H9 (cell line): Measurements from ENCODE around the gene XPR1. TPM values are rescaled to one million over a fixed set of nuclear protein-coding genes. Genes with fewer than 3 reads are reported as not detected.

Experiments
- DNase-seq: peaks from one replicate; pipeline ENCODE4 v3.0.0-alpha.2; 2017
- H2AFZ ChIP-seq: one replicate; pipeline ENCODE4 v1.6.1; 2013; ENCODE audit warnings: mild to moderate bottlenecking, low read length, control low read depth, moderate library complexity
- H2AK5ac ChIP-seq: 2 replicates; pipeline ENCODE4 v1.6.1; 2013; ENCODE audit warnings: low read length, control low read depth, mixed read lengths; ENCODE audit not compliant: insufficient read length
- H2BK120ac ChIP-seq: one replicate; pipeline ENCODE4 v1.6.1; 2013; ENCODE audit warnings: low read depth, mild to moderate bottlenecking, low read length, control low read depth, inconsistent platforms; ENCODE audit not compliant: poor library complexity, severe bottlenecking
- H2BK12ac ChIP-seq: 2 replicates; pipeline ENCODE4 v1.6.1; 2013; ENCODE audit warnings: low read length, control low read depth, mixed read lengths, low read depth; ENCODE audit not compliant: insufficient read length
- H2BK15ac ChIP-seq: 2 replicates; pipeline ENCODE4 v1.6.1; 2013; ENCODE audit warnings: low read depth, low read length, control low read depth
- H2BK20ac ChIP-seq: one replicate; pipeline ENCODE4 v1.6.1; 2013; ENCODE audit warnings: low read depth, mild to moderate bottlenecking, low read length, control low read depth, inconsistent platforms; ENCODE audit not compliant: poor library complexity, severe bottlenecking
- H2BK5ac ChIP-seq: 2 replicates; pipeline ENCODE4 v1.6.1; 2013; ENCODE audit warnings: low read length, control low read depth, mixed read lengths; ENCODE audit not compliant: insufficient read length
- H3K14ac ChIP-seq: 2 replicates; pipeline ENCODE4 v1.6.1; 2013; ENCODE audit warnings: low read length, control low read depth; ENCODE audit not compliant: insufficient read depth
- H3K18ac ChIP-seq: 2 replicates; pipeline ENCODE4 v1.6.1; 2013; ENCODE audit warnings: low read depth, mild to moderate bottlenecking, mixed read lengths, low read length, control low read depth; ENCODE audit not compliant: insufficient read length
- H3K23ac ChIP-seq: 2 replicates; pipeline ENCODE4 v1.6.1; 2013; ENCODE audit warnings: low read length, control low read depth, mixed read lengths, low read depth; ENCODE audit not compliant: insufficient read length
- H3K23me2 ChIP-seq: 2 replicates; pipeline ENCODE4 v1.6.1; 2013; ENCODE audit warnings: low read depth, mild to moderate bottlenecking, mixed read lengths, low read length, control low read depth; ENCODE audit not compliant: insufficient read length, poor library complexity, severe bottlenecking
- H3K27ac ChIP-seq: 2 replicates; pipeline ENCODE4 v1.5.1; 2013; ENCODE audit warnings: low read length, control low read depth, mixed read lengths, low read depth; ENCODE audit not compliant: insufficient read length
- H3K27me3 ChIP-seq: 2 replicates; pipeline ENCODE4 v1.6.1; 2013; ENCODE audit warnings: low read length, control low read depth, inconsistent platforms; ENCODE audit not compliant: insufficient read depth
- H3K4ac ChIP-seq: 2 replicates; pipeline ENCODE4 v1.6.1; 2013; ENCODE audit warnings: low read depth, mild to moderate bottlenecking, control low read depth, inconsistent platforms, low read length, moderate library complexity
- H3K4me1 ChIP-seq: 2 replicates; pipeline ENCODE4 v1.6.1; 2013; ENCODE audit warnings: low read length, control low read depth, inconsistent platforms; ENCODE audit not compliant: insufficient read depth
- H3K4me2 ChIP-seq: 2 replicates; pipeline ENCODE4 v1.6.1; 2013; ENCODE audit warnings: low read length, control low read depth, mixed read lengths; ENCODE audit not compliant: insufficient read length, insufficient read depth
- H3K56ac ChIP-seq: 2 replicates; pipeline ENCODE4 v1.6.1; 2013; ENCODE audit warnings: low read depth, mild to moderate bottlenecking, mixed read lengths, low read length, control low read depth; ENCODE audit not compliant: insufficient read length
- H3K79me1 ChIP-seq: 2 replicates; pipeline ENCODE4 v1.6.1; 2013; ENCODE audit warnings: low read depth, mild to moderate bottlenecking, moderate library complexity, low read length, control low read depth, inconsistent platforms; ENCODE audit not compliant: insufficient read depth, poor library complexity, severe bottlenecking
- H3K79me2 ChIP-seq: 2 replicates; pipeline ENCODE4 v1.6.1; 2013; ENCODE audit warnings: low read length, control low read depth, inconsistent platforms; ENCODE audit not compliant: insufficient read depth
- H3K9ac ChIP-seq: 2 replicates; pipeline ENCODE4 v1.6.1; 2013; ENCODE audit warnings: low read length, control low read depth, mixed read lengths; ENCODE audit not compliant: insufficient read length; ENCODE audit errors: extremely low read depth
- H3K9me3 ChIP-seq: one replicate; pipeline ENCODE4 v1.6.1; 2013; ENCODE audit warnings: low read depth, low read length, inconsistent platforms; ENCODE audit not compliant: control insufficient read depth
- H3T11ph ChIP-seq: one replicate; pipeline ENCODE4 v1.6.1; 2013; ENCODE audit warnings: mild to moderate bottlenecking, low read length, control low read depth, inconsistent platforms
- H4K20me1 ChIP-seq: one replicate; pipeline ENCODE4 v1.6.1; 2013; ENCODE audit not compliant: control insufficient read depth, insufficient read length, insufficient read depth
- H4K5ac ChIP-seq: 2 replicates; pipeline ENCODE4 v1.6.1; 2013; ENCODE audit warnings: low read depth, mild to moderate bottlenecking, mixed read lengths, low read length, control low read depth; ENCODE audit not compliant: insufficient read length
- H4K8ac ChIP-seq: replicated peaks from 2 replicates; pipeline ENCODE4 v1.6.1; 2013; ENCODE audit warnings: low read length, control low read depth, mixed read lengths, low read depth; ENCODE audit not compliant: insufficient read length
- H4K91ac ChIP-seq: 2 replicates; pipeline ENCODE4 v1.6.1; 2013; ENCODE audit warnings: low read depth, mild to moderate bottlenecking, moderate library complexity, mixed read lengths, low read length, control low read depth; ENCODE audit not compliant: insufficient read length
- H3K27ac Mint-ChIP-seq, 3 experiments: 2 replicates in 2 of 3; 3 replicates in 1 of 3; pipeline ENCODE4 v1.8.0; 2020 to 2021; ENCODE audit warnings: mixed read lengths in 3 of 3, mild to moderate bottlenecking in 1 of 3, moderate library complexity in 1 of 3
- H3K27me3 Mint-ChIP-seq: 2 replicates; pipeline ENCODE4 v1.8.0; 2021; ENCODE audit warnings: low read depth, mild to moderate bottlenecking, moderate library complexity, mixed read lengths
- H3K36me3 Mint-ChIP-seq, 3 experiments: 2 replicates in 2 of 3; 3 replicates in 1 of 3; pipeline ENCODE4 v1.8.0; 2020 to 2021; ENCODE audit warnings: low read depth in 3 of 3, mixed read lengths in 3 of 3; ENCODE audit not compliant: insufficient read depth in 1 of 3
- H3K4me1 Mint-ChIP-seq, 2 experiments: 2 replicates each; pipeline ENCODE4 v1.8.0; 2020; ENCODE audit warnings: mixed read lengths in 2 of 2
- H3K4me3 Mint-ChIP-seq, 2 experiments: 2 replicates in 1 of 2; 3 replicates in 1 of 2; pipeline ENCODE4 v1.8.0; 2020 to 2021; ENCODE audit warnings: mild to moderate bottlenecking in 2 of 2, mixed read lengths in 2 of 2, moderate library complexity in 1 of 2
- H3K9me3 Mint-ChIP-seq, 2 experiments: 2 replicates in 1 of 2; 3 replicates in 1 of 2; pipeline ENCODE4 v1.8.0; 2020; ENCODE audit warnings: mild to moderate bottlenecking in 2 of 2, mixed read lengths in 2 of 2, moderate library complexity in 1 of 2
- CTCF ChIP-seq: fragments of 200-600 bp; sonication (generic); conservative IDR thresholded peaks from 3 replicates; pipeline ENCODE4 v1.8.0; 2021; ENCODE audit warnings: antibody characterized with exemption, mild to moderate bottlenecking
- total RNA-seq: library from RNA; stranded (reverse); gene quantifications from 2 replicates; pipeline ENCODE4 v1.2.1, GENCODE V29; 2021

Gene XPR1
- total RNA-seq, 1 experiment from 2014 or later = 34.1 TPM

GRCh38 chr1:180639871-180640270, 8.0 kb downstream of the XPR1 start:
- H2AFZ ChIP-seq = no peak overlapping the region
- H3K56ac ChIP-seq = no peak overlapping the region
- no peaks in the 10 kb centered on the region for H3K79me1 ChIP-seq
- H4K91ac ChIP-seq = no peak overlapping the region
- H3K4ac ChIP-seq = no peak overlapping the region
- H3K14ac ChIP-seq = no peak overlapping the region
- Mint-ChIP-seq H3K27ac (no peak overlapping the region), H3K9me3 (no peaks in the 10 kb centered on the region), H3K4me3 (no peak overlapping the region), H3K36me3 (no peaks in the 10 kb centered on the region), H3K27me3 (no peaks in the 10 kb centered on the region), H3K4me1 (peaks cover 9 to 11% of the 10 kb centered on the region in 2 experiments)
- no peak overlapping the region for H2BK15ac ChIP-seq
- no peak overlapping the region for H3K23ac ChIP-seq
- TF ChIP-seq CTCF = no peak
- H2BK20ac ChIP-seq = no peak overlapping the region
- H3K4me1 ChIP-seq = no peaks in the 10 kb centered on the region
- no peak overlapping the region for H3K9ac ChIP-seq
- no peak overlapping the region for H4K5ac ChIP-seq
- no peak for DNase-seq
- H3K27ac ChIP-seq = no peak overlapping the region
- H3K79me2 ChIP-seq = no peaks in the 10 kb centered on the region
- no peaks in the 10 kb centered on the region for H3K23me2 ChIP-seq
- H3T11ph ChIP-seq = no peak overlapping the region
- no peak overlapping the region for H2BK120ac ChIP-seq
- no peaks in the 10 kb centered on the region for H4K20me1 ChIP-seq
- H2BK12ac ChIP-seq = no peak overlapping the region
- H2AK5ac ChIP-seq = no peak overlapping the region
- H3K27me3 ChIP-seq = no peaks in the 10 kb centered on the region
- no peak overlapping the region for H3K18ac ChIP-seq
- H3K9me3 ChIP-seq = no peaks in the 10 kb centered on the region
- H2BK5ac ChIP-seq = no peak overlapping the region
- no peak overlapping the region for H3K4me2 ChIP-seq
- no peak overlapping the region for H4K8ac ChIP-seq
